Breast epithelium (tissue), 4 donors: ENCODE measurements around the gene GRIN1. TPM values are rescaled to one million over a fixed set of nuclear protein-coding genes. Genes with fewer than 3 reads are reported as not detected.

Experiments used
- DNase-seq, 2 donors: peaks; one replicate each; pipeline ENCODE4 v3.0.0-alpha.2; 2019; ENCODE audit warnings: low spot score in 2 of 2
- H3K27ac ChIP-seq, 2 donors: fragments of 200-600 bp; sonication (generic) in 1 of 2; one replicate each; pipeline ENCODE4 v1.5.1; 2016 to 2019; ENCODE audit warnings: mild to moderate bottlenecking in 1 of 2
- H3K27me3 ChIP-seq, 2 donors: fragments of 200-600 bp; sonication (generic) in 1 of 2; one replicate each; pipeline versions ENCODE4 v1.5.1 to v1.6.0; 2017 to 2019; ENCODE audit warnings: control low read depth in 1 of 2, mild to moderate bottlenecking in 1 of 2
- H3K36me3 ChIP-seq: fragments of 200-600 bp; one replicate; pipeline ENCODE4 v1.5.1; 2019
- H3K4me1 ChIP-seq, 2 donors: fragments of 200-600 bp; sonication (generic); one replicate each; pipeline ENCODE4 v1.5.1; 2016 to 2019; ENCODE audit warnings: control low read depth in 1 of 2
- H3K4me3 ChIP-seq, 3 donors: fragments of 200-600 bp; sonication (generic); 1 replicate in 2 of 3; 2 replicates in 1 of 3; pipeline ENCODE4 v1.5.1; 2016 to 2019; ENCODE audit warnings: mild to moderate bottlenecking in 3 of 3, moderate library complexity in 2 of 3
- H3K9me3 ChIP-seq, 2 donors: fragments of 200-600 bp; sonication (generic) in 1 of 2; one replicate each; pipeline ENCODE4 v1.5.1; 2016 to 2019; ENCODE audit warnings: control low read depth in 1 of 2
- CTCF ChIP-seq, 3 donors: fragments of 450-650 bp; IDR thresholded peaks; one replicate each; pipeline ENCODE4 v1.5.1; 2016 to 2017; ENCODE audit warnings: antibody characterized with exemption in 3 of 3, mild to moderate bottlenecking in 3 of 3, moderate library complexity in 3 of 3
- POLR2A ChIP-seq: fragments of 450-650 bp; IDR thresholded peaks from one replicate; pipeline ENCODE4 v1.6.1; 2016; ENCODE audit warnings: antibody characterized with exemption, mild to moderate bottlenecking, moderate library complexity
- POLR2AphosphoS5 ChIP-seq, 3 donors: sonication (generic); formaldehyde crosslinking; IDR thresholded peaks; one replicate each; pipeline ENCODE4 v1.6.1; 2017; ENCODE audit warnings: antibody characterized with exemption in 3 of 3
- intact Hi-C: fragments of 100-400 bp; cut with DNase I; formaldehyde crosslinking; loops from one replicate; pipeline ENCODE4 v1.15.1; 2023; ENCODE audit warnings: low total_unique reads
- total RNA-seq, 3 donors: library from RNA; depleted of rRNA; stranded (reverse); fragments of >200 nt; gene quantifications; one replicate each; pipeline ENCODE4 v1.1.0, GENCODE V29; 2016

The GRIN1 gene
- total RNA-seq, 3 donors from 2014 or later: 1.3 to 1.9 TPM; not detected in 1

- Histone ChIP-seq H3K27ac (no peak overlapping the region), H3K36me3 (peaks cover 4% of the 10 kb centered on the region), H3K4me3 (no peak overlapping the region), H3K9me3 (no peaks in the 10 kb centered on the region), H3K27me3 (no peaks in the 10 kb centered on the region), H3K4me1 (peaks cover 28 to 31% of the 10 kb centered on the region in 2 donors)
- no peak for DNase-seq
- TF ChIP-seq CTCF (IDR thresholded peaks at IDR 0.05): no peak
- no peak for TF ChIP-seq POLR2AphosphoS5 (IDR thresholded peaks at IDR 0.05)
- no peak for TF ChIP-seq POLR2A
- intact Hi-C loops: loop anchor here (2.0 kb wide), 1 partner anchor 69 kb away; no protein-coding TSS in a partner anchor
Observed at GRCh38 chr9:137185921-137186320, 47.0 kb downstream of the GRIN1 start.

GRCh38 chr9:137186385-137186784, 47.4 kb downstream of the GRIN1 start:
- Histone ChIP-seq H3K27ac (no peak overlapping the region), H3K4me3 (peak overlapping the region in 2 of 3 donors; percentile 99 to 100), H3K9me3 (no peaks in the 10 kb centered on the region), H3K27me3 (no peaks in the 10 kb centered on the region), H3K36me3 (peaks cover 2% of the 10 kb centered on the region), H3K4me1 (peaks cover 28 to 31% of the 10 kb centered on the region in 2 donors)
- intact Hi-C loops: loop anchor here (2.0 kb wide), 1 partner anchor 70 kb away; no protein-coding TSS in a partner anchor
- TF ChIP-seq POLR2A (no peak), POLR2AphosphoS5 (IDR thresholded peaks at IDR 0.05) (no peak), CTCF (IDR thresholded peaks at IDR 0.05) (no peak)
- no peak for DNase-seq

- TF ChIP-seq CTCF (IDR thresholded peaks at IDR 0.05) (no peak), POLR2A (no peak), POLR2AphosphoS5 (IDR thresholded peaks at IDR 0.05) (no peak)
- H3K4me1 ChIP-seq: peaks cover 28 to 31% of the 10 kb centered on the region in 2 donors
- no peak overlapping the region for H3K27ac ChIP-seq
- peak overlapping the region; percentile 96 to 100 (median 99) for H3K4me3 ChIP-seq
- no peaks in the 10 kb centered on the region for H3K9me3 ChIP-seq
- no peaks in the 10 kb centered on the region for H3K27me3 ChIP-seq
- no peak for DNase-seq
- intact Hi-C loops: loop anchor here (2.0 kb wide), 1 partner anchor 71 kb away; no protein-coding TSS in a partner anchor
- H3K36me3 ChIP-seq: no peaks in the 10 kb centered on the region
Observed at GRCh38 chr9:137187386-137187785, 48.4 kb downstream of the GRIN1 start.

GRCh38 chr9:137188086-137188489, 49.1 kb downstream of the GRIN1 start:
- H3K27me3 ChIP-seq: no peaks in the 10 kb centered on the region
- DNase-seq: no peak
- no peaks in the 10 kb centered on the region for H3K36me3 ChIP-seq
- H3K27ac ChIP-seq: peak overlapping the region; percentile 92 to 99
- peaks cover 28 to 31% of the 10 kb centered on the region in 2 donors for H3K4me1 ChIP-seq
- H3K9me3 ChIP-seq: no peaks in the 10 kb centered on the region
- no peak for TF ChIP-seq POLR2AphosphoS5 (IDR thresholded peaks at IDR 0.05)
- no peak for TF ChIP-seq CTCF (IDR thresholded peaks at IDR 0.05)
- no peak for TF ChIP-seq POLR2A
- peak overlapping the region; percentile 96 to 100 (median 99) for H3K4me3 ChIP-seq
- intact Hi-C loops: no loop called here

GRCh38 chr9:137188490-137189296, 49.7 kb downstream of the GRIN1 start, which contains the start of the genes ANAPC2 and SSNA1:
ANAPC2 (minus strand) TSS chr9:137188560; CDS start chr9:137188532, 28 bp downstream.
SSNA1 (plus strand) TSS chr9:137188676; CDS start chr9:137188727, 51 bp downstream.
- Histone ChIP-seq H3K27ac (peak within 1 kb of the TSS; percentile 92 to 99), H3K4me1 (peaks cover 28 to 31% of the 10 kb centered on the region in 2 donors), H3K9me3 (no peaks in the 10 kb centered on the region), H3K27me3 (no peaks in the 10 kb centered on the region), H3K4me3 (peak within 1 kb of the TSS; percentile 96 to 100 (median 99)), H3K36me3 (no peaks in the 10 kb centered on the region)
- intact Hi-C loops: no loop called here
- DNase-seq: peak; percentile 90 to 92
- TF ChIP-seq CTCF (IDR thresholded peaks at IDR 0.05) (peak in 2 of 3 donors; percentile 8 to 27), POLR2AphosphoS5 (IDR thresholded peaks at IDR 0.05) (peak; percentile 96 to 98 (median 97)), POLR2A (peak; percentile 82)
